Measurements from ENCODE around the gene HOXA6.

HOXA6 gene

DNA sequence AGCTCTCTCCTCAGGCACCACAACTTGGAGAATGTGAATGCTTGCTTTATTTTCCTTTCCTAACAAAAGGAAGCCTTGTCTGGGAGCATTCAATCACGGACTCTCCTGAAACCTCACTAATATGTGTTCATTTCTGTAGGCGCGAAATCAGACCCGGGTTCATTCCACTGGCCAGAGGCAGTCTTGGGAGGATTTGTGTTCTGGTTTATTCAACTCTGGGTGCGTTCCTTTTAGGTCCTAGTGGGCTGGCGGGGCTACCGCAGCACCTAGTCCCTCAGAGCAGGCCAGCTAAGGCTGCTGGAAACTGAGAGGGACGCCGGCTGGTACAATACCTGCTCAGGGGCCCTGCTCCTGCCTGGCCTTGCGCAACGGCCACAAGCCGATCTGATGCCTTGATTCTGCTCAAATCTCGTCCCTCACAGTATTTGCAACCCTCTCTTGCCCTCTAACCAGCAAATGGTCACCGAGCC is 24.5 kb downstream of the HOXA6 start:
- Mint-ChIP-seq H3K4me1 (peaks cover 100% of the 10 kb centered on the region), H3K27ac (peak overlapping the region; percentile 100), H3K27me3 (ENCODE audit: low read depth, poor library complexity) (no peaks in the 10 kb centered on the region), H3K9me3 (no peaks in the 10 kb centered on the region), H3K36me3 (ENCODE audit: low read depth) (peaks cover 58% of the 10 kb centered on the region), H3K4me3 (peak overlapping the region; percentile 98)
- TF ChIP-seq, protein P1, sequence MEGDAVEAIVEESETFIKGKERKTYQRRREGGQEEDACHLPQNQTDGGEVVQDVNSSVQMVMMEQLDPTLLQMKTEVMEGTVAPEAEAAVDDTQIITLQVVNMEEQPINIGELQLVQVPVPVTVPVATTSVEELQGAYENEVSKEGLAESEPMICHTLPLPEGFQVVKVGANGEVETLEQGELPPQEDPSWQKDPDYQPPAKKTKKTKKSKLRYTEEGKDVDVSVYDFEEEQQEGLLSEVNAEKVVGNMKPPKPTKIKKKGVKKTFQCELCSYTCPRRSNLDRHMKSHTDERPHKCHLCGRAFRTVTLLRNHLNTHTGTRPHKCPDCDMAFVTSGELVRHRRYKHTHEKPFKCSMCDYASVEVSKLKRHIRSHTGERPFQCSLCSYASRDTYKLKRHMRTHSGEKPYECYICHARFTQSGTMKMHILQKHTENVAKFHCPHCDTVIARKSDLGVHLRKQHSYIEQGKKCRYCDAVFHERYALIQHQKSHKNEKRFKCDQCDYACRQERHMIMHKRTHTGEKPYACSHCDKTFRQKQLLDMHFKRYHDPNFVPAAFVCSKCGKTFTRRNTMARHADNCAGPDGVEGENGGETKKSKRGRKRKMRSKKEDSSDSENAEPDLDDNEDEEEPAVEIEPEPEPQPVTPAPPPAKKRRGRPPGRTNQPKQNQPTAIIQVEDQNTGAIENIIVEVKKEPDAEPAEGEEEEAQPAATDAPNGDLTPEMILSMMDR (IDR thresholded peaks at IDR 0.05), result no peak
- no peak for DNase-seq

DNA sequence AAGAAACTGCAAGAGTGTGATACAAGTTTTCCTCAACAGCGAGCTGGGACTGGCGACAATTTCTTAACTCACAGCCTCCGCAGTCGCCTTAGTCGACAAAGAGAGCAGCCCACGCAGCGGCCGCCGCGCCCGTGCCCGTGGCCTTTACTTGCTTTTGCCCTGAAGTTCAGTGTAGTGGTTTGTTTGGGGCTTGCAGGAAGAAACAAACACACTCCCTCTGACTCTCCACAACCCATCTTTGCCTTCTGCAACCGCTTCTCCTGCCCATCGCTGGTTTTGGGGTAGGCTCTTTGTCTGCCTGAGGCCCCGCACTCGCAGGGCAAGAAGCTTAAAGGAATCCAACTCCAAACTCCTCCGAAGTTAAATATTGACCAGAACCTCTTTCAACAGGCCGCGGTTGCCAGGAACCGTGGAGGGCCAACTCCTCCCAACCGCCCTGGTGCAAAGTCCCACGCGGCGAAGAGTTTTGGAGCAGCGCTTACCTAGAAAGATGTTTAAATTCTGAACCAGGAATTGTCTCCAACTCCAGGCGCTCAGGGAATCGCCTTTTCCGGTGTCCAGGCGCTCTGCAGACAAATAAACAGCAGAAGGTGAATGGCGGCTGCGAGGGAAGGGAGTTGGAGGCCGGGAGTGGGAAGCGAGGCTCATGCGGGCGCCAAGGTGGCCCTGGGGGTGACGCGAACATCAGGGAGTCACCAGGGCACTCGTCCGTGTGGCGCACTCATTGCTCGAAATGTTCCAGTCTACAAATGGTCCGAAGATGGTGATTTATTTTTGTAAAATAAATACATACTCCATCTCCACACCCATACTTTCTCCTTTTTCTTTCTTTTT is 25.3 kb downstream of the HOXA6 start:
- peak overlapping the region; percentile 98 for H3K4me3 Mint-ChIP-seq

DNA sequence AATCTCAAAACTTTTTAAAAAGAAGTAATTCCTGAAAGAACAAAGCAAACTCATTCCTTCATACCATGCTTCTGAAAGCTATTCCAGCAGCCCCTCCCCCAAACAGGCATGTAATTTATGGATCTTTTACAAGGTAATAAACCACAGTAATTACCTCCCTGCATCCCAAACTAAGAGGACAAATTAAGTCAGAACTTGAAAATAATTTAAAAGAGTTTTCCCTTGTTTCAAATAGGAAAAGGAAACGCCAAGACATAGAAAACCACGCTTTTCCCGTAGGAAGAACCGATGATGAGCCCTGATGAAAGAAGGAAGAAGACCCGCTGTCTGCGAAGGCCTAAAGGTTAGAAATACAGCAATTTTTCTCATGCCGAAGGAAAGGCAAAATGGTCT is 25.9 kb downstream of the HOXA6 start:
- Mint-ChIP-seq H3K27me3 (ENCODE audit: low read depth, poor library complexity) (no peaks in the 10 kb centered on the region), H3K9me3 (no peaks in the 10 kb centered on the region), H3K36me3 (ENCODE audit: low read depth) (peaks cover 58% of the 10 kb centered on the region), H3K4me1 (peaks cover 89% of the 10 kb centered on the region), H3K27ac (peak overlapping the region; percentile 100), H3K4me3 (peak overlapping the region; percentile 98)
- TF ChIP-seq, protein P1 (IDR thresholded peaks at IDR 0.05), result no peak
- peak; percentile 33 for DNase-seq

More for the DNA sequence above, 25.3 kb downstream of the HOXA6 start:
- H3K4me1 Mint-ChIP-seq, result peaks cover 95% of the 10 kb centered on the region
- DNase-seq, result peak; percentile 48
- H3K36me3 Mint-ChIP-seq (ENCODE audit: low read depth), result peaks cover 58% of the 10 kb centered on the region
- H3K27ac Mint-ChIP-seq, result peak overlapping the region; percentile 100
- TF ChIP-seq, protein P1 (IDR thresholded peaks at IDR 0.05), result no peak
- H3K27me3 Mint-ChIP-seq (ENCODE audit: low read depth, poor library complexity), result no peaks in the 10 kb centered on the region
- no peaks in the 10 kb centered on the region for H3K9me3 Mint-ChIP-seq

DNA sequence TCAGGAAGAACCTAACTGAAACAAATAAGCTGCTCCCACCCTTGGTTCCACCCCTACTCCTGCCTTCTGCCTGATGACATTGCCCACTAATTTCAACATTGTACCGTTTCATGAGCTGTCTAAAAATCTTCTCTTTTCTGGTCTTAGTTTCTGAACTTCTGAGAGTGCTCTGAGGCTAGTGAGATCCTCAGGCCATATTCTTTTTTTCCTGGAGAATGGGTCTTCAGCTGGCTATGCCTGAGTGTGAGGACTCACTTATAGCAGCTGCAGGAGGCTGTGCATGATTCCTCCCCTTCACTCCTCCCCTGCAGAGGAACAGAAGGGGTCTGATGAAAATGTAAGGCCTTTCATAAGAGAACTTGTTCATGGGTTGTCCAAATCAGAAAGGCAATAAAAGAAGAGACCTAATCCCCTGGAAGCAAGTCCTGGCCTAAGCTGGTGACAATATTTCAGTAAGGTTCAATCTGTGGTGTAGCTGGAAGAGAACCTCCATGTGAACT is 28.1 kb downstream of the HOXA6 start:
- H3K36me3 Mint-ChIP-seq (ENCODE audit: low read depth), result peaks cover 72% of the 10 kb centered on the region
- peak overlapping the region; percentile 98 for H3K4me3 Mint-ChIP-seq
- peaks cover 69% of the 10 kb centered on the region for H3K4me1 Mint-ChIP-seq
- peak overlapping the region; percentile 100 for H3K27ac Mint-ChIP-seq
- no peaks in the 10 kb centered on the region for H3K9me3 Mint-ChIP-seq
- TF ChIP-seq, protein P1 (IDR thresholded peaks at IDR 0.05), result no peak
- peaks cover under 1% of the 10 kb centered on the region for H3K27me3 Mint-ChIP-seq (ENCODE audit: low read depth, poor library complexity)
- DNase-seq, result no peak

DNA sequence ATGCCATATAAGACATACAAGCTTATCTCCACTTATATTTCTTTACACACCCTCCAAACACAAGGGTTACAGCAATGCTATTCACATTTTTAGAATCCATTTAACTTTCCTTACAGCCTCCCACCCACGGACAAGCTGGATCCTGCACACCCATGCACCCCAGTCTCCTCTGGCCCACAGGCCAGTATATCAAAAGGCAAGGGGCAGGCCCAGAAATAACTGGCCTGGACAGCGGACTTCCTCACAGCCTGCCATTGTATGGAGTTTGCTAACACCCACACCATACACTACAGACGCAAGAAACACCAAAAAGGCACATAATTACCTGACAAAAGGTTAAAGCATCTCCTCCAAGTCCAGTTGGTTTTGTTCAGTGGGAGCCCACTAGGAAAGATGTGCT is 29.0 kb downstream of the HOXA6 start:
- peaks cover 4% of the 10 kb centered on the region for H3K27me3 Mint-ChIP-seq (ENCODE audit: low read depth, poor library complexity)
- peak overlapping the region; percentile 100 for H3K27ac Mint-ChIP-seq
- H3K4me1 Mint-ChIP-seq, result peaks cover 62% of the 10 kb centered on the region
- no peaks in the 10 kb centered on the region for H3K9me3 Mint-ChIP-seq
- DNase-seq, result no peak
- TF ChIP-seq, protein P1 (IDR thresholded peaks at IDR 0.05), result no peak
- peak overlapping the region; percentile 98 for H3K4me3 Mint-ChIP-seq
- peaks cover 63% of the 10 kb centered on the region for H3K36me3 Mint-ChIP-seq (ENCODE audit: low read depth)

All from nephron progenitor cell (in vitro differentiated cells).